Activated T-helper 1 cell treated with Interleukin-2 at 50 U/mL for 16 hours (primary cell): ENCODE results near the gene DNM3.

Experiments used
- DNase-seq: peaks from one replicate; pipeline ENCODE4 v3.0.0-alpha.2; 2020; ENCODE audit warnings: low read depth

DNM3 gene

DNA sequence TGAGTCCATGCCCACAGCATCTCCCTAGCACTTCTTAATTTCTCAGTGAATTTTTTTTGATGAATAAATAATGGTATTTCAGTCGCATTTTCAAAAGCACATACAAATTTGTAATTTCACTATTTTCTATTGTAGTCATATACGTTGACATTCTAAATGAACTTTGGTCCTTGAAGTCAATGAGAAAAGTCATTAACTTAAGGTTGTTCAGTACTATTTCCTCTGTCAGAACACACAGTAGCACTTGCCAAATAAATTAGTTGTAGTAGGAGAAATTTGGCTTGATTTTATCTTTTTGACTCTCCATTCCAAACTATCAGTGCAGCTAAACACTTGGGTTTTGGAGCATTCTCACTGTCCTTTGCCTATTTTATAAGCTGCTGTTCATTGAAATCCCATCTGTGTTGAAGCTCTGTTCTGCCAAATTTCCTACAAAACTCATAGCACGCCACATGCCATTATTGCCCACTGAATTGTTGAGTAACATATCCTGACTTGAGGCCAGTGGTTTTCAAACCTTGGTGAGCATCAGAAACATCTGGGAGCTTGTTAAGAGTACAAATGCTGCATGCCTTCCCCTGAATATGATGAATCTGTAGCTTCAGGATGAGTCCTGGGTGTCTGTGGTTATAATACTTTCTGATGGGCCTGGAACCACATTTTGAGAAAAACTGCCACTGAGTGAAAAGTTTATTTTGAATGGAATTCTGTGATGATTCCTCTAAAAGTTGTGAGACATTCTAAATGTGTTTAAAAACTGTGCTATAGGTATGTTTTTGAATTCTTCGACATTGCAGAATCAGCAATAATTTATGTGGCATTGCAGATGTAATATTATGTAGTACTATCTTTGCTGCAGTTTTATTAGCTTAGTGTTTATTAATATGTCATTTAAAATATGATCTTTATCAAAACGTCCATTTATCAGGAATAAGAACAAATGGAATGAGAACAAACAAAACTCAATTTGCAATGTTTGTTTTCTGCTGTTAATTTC is 78.9 kb downstream of the DNM3 start:
- no peak for DNase-seq

DNA sequence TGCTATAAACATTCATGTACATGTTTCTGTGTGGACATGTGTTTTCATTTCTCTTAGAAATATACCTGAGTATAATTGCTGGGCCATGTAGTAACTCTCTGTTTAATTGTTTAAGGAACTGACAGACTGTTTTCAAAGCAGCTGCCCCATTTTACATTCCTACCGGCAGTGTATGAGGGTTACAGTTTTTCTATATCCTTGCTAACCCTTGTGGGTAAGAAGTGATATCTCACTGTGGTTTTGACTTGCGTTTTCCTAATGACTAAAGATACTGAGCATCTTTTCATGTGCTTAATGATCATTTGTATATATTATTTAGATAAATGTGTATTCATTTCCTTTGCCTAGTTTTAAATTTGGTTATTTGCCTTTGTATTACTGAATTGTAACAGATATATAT is 81.7 kb downstream of the DNM3 start:
- DNase-seq, result no peak

DNA sequence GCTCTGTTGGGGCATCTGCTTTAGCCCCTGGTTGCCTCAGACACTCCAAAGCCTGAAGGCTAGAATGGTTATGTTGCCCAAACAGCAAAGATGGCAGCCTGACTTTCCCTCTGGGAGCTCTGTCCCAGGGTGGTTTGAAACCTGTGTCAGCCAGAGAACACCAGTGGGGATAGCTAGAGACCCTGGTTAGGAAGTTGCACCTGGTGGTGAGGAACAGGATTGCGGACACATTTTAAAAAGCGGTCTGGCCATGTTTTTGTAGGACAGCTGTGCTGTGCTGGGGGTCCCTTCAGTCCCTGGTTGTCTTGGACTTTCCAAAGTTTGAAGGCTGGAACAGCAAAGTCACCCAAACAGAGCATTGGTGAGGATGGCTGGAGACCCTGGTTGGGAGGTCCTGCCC is 87.8 kb downstream of the DNM3 start:
- DNase-seq, result no peak

DNA sequence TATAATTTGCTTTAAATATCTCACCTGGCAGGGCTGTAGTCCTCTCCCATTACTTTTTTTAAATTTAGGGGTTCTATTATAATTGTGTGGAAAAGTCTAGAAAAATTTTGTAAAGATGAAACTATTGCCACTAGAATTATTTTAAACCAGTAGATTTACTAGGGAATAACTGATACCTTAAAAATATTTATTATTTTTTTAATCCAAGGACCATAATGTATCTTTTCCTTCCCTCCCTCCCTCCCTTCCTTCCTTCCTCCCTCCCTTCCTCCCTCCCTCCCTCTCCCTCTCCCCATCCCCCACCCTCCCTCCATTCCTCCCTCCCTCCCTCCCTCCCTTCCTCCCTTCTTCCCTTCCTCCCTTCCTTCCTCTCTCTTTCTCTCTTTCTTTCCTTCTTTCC is 90.5 kb downstream of the DNM3 start:
- no peak for DNase-seq

DNA sequence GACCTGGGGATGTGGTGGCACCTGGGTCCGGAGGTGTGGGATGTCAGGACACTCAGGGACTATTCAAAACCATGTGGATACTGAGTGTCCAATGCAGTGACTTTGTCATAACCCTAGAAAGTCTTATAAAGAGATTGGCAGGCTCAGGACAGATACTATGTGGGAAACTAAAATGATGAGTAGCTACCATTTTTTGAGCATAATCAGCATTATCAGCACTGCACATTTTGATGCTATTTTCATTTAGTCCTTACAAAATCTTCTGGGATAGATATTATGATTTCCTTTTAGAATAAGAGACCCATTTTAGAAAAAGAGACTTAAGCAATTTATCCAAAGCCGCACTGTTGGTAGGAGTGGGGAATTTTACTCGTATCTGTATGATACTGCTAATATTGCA is 93.4 kb downstream of the DNM3 start:
- no peak for DNase-seq

DNA sequence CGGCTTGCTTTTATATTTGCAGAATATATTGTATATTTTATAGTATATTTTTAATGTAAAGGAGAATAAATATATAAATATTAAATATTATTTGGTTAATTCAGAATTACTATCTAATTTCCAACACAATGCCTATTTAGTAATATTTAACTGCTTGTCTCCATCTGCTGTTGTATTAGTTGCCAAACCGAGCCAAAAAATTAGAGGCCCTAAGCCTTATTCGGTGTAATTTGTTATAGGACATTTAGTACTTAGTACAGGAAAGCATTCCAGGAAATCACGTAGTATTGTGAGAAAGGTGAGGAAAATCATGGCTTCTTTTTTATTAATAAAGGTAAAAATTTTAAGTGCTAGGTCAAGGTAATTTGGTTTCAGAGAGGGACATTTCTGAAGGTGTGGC is 93.8 kb downstream of the DNM3 start:
- no peak for DNase-seq

DNA sequence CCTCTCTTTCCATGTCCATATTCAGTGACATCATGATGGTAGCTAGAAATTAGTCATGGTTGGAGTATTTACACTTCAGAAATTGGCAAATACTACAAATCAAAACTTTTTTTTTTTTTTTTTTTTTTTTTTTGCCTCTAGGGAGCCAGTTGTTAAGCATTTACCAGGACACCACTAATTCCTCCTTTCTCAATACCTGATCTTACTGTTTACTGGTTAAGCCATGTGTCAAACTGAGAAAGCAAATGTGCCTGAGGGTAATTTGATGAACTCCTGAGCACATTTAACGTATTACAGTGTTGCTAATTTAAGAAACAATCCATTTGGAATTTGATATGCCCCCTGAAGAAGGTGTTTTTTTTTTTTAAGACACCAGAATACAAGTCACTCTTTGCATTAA is 94.4 kb downstream of the DNM3 start:
- DNase-seq, result no peak

DNA sequence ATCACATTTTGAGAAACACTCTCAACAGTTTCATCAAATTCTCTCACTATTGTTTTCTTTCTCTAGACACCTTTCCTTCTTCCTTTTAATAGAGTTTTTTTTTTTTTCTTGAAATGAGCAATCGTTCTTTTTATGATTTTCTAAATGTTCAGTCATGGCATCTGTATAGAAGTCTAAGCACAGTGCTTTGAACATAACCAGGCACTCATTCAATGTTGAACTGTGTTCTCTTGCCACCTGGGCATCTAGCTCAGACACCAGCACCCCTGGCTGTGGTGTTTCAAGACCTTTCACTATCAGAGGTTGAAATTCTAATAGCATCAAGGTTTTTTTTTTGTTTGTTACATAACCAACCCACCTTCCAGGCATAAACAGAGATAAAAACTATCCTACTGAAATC is 96.6 kb downstream of the DNM3 start:
- no peak for DNase-seq

DNA sequence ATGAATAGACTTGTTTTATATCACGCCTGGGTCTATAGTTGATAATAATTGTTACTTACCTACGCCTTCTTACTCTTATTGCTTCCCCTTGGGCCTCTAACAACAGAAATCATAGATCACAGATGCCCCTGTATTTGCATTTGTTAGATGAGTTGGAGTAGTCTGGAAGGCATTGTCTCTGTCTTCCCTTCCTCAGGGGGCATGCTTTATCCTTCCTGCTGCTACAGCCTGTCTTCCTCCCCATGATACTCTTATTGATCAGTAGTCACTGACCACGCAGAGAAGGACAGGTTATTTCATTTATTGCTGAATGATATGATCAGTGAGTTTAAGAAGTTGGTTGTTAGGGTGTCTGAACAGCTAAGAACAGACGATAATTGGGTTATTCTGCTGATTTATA is 98.4 kb downstream of the DNM3 start:
- no peak for DNase-seq

DNA sequence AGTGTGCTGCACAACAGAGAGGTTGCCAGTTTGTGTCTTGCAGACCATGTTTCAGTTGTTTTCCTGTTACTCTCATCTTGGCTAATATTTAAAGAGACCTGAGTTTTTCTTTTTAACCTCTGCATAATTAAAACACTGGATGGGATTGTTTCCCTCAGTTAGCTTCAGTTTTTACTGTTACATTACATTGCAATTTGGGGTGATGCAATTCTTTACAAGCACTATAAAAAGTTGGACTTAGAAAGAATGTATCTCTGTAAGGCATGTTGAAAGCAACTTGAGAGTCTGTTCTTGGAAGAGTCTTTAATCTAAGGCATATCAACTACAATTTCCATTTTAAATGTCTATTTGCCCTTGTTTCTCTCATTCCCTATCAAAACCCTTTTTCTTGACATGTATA is 99.1 kb downstream of the DNM3 start:
- DNase-seq, result no peak

DNA sequence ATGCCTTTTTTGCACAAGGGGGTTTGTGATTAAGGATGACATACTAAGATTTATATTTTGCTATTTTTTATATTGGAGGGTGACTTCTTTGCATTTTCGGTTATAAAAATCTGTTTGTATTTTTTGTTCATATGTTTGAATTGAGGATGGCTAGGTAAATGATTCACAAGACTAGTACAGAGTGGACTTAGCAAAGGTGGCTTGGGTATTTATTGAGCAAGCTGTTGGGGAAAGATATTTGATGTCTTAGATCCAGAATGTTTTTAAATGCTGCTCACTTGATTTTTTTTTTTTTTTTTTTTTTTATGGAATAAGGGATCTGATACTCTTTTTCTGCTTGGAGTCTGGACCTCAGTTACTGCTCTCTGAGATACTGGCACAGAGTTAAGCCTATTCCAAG is 100.6 kb downstream of the DNM3 start:
- DNase-seq, result no peak

DNA sequence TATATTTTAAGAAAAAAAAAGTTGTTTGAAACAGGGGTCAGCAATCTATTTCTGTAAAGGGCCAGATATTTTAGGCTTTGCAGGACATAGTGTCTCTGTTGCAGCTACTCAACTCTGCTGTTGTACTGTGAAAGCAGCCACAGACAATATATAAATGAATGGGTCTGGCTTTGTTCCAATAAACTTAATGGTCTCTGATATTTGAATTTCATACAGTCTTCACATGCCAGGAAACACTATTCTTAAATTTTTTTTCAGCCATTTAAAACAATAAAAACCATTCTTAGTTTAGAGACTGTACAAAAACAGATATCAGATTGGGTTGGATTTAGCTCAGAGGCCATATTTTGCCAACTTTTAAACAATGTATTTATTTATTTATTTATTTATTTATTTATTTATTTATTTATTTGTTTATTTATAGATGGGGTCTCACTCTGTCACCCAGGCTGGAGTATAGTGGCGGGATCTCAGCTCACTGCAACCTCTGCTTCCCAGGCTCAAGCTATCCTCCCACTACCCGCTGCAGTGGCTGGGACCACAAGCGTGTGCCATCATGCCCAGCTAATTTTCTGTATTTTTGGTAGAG is 102.8 kb downstream of the DNM3 start:
- no peak for DNase-seq

DNA sequence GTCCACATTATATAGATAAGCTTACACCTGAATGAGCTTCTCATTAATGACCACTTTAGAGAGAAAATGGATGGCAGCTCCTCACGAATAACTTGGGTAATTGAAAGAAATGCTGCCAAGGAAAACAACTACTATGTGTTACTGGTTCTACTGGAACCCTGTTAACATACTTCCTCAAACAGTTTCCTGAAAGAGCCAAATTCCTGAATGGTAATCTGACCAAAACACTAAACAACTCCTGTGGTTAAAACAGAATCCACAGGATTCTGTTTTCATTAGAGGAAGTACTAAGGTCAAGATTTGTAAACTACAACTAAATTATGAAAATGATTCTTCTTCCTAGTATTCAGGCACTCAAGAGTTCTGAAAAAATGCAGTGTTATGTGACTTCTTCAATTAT is 107.2 kb downstream of the DNM3 start:
- no peak for DNase-seq

DNA sequence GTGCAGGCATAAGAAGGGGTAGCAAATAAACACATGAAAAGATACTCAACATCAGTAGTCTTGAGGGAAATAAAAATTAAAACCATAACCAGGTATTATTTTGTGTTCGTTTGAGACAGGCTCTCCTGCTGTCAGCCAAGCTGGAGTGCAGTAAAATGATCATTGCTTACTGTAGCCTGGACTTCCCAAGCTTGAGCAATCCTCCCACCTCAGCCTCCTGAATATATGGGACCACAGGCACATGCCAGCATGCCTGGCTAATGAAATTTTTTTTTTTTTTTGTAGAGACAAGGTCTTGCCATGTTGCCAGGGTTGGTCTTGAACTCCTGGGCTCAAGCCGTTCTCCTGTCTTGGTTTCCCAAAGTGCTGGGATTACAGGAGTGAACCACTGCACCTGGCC is 108.0 kb downstream of the DNM3 start:
- DNase-seq, result no peak

DNA sequence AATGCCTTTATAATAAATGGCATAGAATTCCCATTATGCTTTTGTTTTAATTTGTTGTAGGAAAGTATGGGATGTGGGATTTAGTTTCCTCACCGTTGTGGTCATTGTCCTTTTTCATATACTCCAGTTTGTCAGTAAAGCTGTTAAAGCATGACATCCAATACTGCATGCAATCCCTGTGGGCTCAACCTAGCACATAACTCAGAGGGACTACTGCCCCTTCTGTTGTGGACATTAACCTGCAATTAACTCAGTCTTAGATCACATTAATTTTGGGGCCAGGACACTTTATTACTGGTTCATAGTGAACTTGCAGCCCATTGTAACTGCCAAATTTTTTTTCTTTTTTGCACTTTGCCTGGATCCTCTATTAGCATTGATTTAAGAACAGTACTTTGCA is 112.5 kb downstream of the DNM3 start:
- DNase-seq, result no peak

DNA sequence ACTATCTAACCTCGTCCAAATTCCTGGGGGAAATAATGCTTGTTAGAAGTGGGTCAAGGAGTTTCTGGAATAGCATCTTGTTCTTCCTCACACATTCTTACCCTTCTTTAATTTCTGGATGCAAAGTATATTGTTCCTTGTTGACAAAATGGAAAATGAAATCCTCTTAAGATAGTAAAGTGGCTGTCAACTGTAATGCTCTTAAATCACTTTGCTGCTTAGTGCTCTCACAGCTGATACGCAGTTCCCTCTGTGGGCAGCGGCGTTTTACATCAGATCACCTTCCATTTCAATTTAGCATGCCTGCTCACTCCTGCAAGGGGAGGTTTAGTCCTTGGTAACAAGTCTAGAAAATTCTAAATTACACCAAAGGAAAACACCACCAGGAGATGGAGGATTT is 113.1 kb downstream of the DNM3 start:
- no peak for DNase-seq

DNA sequence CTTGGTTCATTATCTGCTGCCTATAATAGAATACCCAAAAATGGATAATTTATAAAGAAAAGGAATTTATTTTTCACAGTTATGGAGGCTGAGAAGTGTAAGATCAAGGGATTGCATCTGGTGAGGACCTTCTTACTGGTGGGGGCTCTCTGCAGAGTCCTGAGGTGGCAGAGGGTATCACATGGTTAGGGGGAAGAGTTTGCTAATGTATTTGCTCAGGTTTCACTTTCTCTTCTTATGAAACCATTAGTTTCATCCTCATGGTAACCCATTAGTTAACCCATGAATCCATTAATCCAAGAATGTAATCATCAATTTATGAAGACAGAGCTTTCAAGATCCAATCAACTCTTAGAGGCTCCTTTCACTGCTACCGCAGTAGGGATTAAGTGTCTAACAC is 120.6 kb downstream of the DNM3 start:
- no peak for DNase-seq

DNA sequence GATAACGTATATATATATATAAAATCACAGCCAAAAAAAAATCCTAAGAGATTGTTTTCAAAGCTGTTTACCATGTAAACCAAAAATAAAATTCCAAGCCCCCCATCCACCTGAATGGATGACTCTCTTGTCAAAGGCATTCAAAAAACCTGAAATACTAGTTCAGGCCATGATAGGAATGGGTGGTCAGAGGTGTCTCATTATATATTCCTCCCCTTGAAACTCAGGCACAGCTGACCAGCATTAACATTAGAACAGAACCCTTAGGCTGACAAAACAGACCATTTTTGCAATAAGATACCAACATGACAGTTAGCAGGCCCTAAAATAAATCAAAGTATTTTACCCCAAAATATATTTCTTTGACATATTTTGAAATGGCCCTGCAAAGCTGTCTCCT is 122.5 kb downstream of the DNM3 start:
- DNase-seq, result no peak

DNA sequence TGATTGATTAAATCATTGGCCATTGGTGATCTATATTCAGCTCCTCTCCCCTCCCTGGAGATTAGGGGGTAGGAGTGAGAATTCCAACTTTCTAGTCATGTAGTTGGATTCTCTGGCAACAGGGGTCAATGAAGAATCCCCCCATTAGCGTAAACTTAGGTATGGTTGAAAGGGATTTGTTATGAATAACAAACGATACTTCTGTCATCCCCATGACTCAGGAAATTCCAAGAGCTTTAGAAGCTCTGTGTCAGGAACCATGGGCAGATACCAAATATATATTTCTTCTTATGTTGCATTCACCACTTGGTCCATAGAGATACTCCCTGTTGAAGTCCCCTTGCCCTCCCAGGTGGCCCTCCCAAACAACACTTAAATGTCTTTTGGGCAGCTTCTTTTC is 124.5 kb downstream of the DNM3 start:
- no peak for DNase-seq

DNA sequence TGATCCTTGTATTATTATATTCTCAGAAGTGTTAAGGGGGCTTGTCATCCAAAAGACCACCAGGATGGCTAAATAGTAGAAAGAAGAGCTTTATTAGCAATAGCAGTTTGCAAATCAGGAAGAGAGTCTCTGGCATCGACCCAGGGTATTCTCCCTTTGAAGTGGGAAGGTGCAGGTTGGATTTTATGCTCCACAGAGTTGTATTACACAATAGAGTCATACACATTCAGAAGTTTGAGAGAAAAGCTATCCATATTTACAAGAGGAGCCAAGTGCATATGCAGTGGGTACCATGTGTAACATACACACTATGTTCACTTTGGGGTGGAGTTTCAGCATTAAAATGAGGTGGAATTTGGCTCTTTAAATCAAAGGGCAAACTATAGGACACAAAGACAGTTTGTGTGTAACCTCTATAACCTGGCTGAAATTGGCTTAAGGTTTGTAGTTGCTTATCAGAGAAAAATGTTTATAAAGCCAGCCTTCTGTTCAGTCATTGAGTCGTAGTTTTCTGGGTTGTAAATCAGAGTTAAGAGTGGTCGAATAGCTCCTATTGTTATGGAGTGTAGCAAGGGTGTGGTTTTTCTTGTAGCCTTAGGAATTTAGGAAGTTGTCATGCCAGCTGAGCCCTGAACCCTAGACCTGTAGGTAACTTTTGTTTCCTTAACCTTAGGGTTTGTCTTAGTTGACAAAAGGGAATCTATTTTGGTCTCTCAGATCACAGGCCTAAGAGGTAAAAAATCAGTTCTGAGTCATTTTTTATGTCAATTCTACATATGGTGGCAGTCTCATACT is 125.3 kb downstream of the DNM3 start:
- DNase-seq, result no peak

DNA sequence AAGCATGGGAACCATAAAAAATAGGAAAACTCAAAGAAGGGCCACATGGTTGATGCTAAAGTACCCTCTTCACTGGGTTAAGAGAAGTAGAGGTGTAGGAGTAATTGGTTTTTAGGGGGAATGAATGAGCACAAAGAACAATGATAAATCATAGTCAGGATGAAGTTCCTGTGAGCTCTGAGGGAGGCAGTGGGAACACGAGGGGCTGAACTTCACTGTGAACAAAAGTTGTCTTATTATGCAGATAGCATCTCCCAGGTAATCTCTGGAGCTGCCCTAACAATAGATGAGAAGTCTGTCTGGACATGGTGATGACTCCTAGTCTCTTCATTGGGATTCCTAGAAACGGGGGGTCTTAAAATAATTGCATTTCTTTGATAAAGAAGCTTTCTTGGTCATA is 127.9 kb downstream of the DNM3 start:
- DNase-seq, result no peak

DNA sequence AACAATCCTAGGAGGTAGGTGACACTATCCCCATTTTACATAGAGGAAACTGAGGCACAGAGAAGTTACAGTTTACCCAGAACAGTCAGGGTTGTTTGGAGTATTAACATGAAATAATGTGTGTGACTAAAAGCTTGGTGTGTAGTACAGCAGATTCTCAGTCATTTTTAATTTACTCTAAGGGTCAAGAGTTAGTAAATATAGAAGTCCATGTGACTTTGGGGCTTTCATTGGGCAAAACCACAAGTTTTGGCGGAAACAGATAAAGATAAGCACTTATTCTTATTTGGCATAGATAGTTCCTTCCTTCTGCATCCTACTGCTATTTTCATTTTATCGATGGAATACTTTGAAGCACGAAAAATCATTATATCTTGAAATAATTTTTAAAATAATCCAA is 128.5 kb downstream of the DNM3 start:
- no peak for DNase-seq

DNA sequence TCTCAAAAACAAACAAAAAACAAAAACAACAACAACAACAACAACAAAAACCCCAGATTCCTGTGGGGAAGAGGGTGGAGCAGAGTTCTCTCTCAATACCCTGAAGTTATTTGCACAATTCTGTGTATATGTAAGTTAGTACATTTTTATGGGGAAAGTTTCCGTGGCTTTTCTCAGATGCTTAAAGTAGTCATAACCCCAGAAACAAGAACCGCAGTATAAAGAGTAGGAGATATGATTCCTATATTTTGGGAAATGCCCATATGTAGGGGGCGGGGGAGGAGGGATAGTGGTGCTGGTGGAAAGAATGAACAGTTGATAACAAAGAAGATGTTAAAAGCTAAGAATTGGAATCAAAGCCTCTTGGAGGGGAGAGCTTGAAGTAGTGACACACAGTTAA is 131.5 kb downstream of the DNM3 start:
- DNase-seq, result no peak
